ENCODE data around the gene TENM4.
A peak's percentile ranks its signal among the peaks of the same experiment; 100 is the strongest.

The TENM4 gene

GRCh38 chr11:79167510-79168188, 273.2 kb downstream of the TENM4 start:
- peak; percentile 7 for DNase-seq

GRCh38 chr11:79165908-79166307, 274.9 kb downstream of the TENM4 start:
- no peak for DNase-seq

- DNase-seq: peak; percentile 3
These were observed 279.9 kb downstream of the TENM4 start for GRCh38 chr11:79160791-79161403.

- no peak for DNase-seq
These were observed 281.0 kb downstream of the TENM4 start for GRCh38 chr11:79159657-79160450.

GRCh38 chr11:79157738-79158137, 283.1 kb downstream of the TENM4 start:
- DNase-seq: no peak

GRCh38 chr11:79156031-79156430, 284.8 kb downstream of the TENM4 start:
- DNase-seq: no peak

- no peak for DNase-seq
These were observed 285.6 kb downstream of the TENM4 start for GRCh38 chr11:79155237-79155636.

- no peak for DNase-seq
These were observed 288.3 kb downstream of the TENM4 start for GRCh38 chr11:79152511-79152910.

- DNase-seq: no peak
These were observed 289.4 kb downstream of the TENM4 start for GRCh38 chr11:79151396-79151795.

- DNase-seq: peak; percentile 49
These were observed 289.9 kb downstream of the TENM4 start for GRCh38 chr11:79150966-79151365.

GRCh38 chr11:79150320-79150719, 290.5 kb downstream of the TENM4 start:
- DNase-seq: no peak

GRCh38 chr11:79147731-79148130, 293.1 kb downstream of the TENM4 start:
- no peak for DNase-seq

- no peak for DNase-seq
These were observed 293.8 kb downstream of the TENM4 start for GRCh38 chr11:79147011-79147410.

GRCh38 chr11:79139900-79140299, 300.9 kb downstream of the TENM4 start:
- DNase-seq: no peak

GRCh38 chr11:79129702-79130101, 311.1 kb downstream of the TENM4 start:
- no peak for DNase-seq

- DNase-seq: no peak
These were observed 312.5 kb downstream of the TENM4 start for GRCh38 chr11:79128291-79128690.

GRCh38 chr11:79122759-79123158, 318.1 kb downstream of the TENM4 start:
- no peak for DNase-seq

GRCh38 chr11:79121351-79121750, 319.5 kb downstream of the TENM4 start:
- no peak for DNase-seq

- DNase-seq: no peak
These were observed 321.1 kb downstream of the TENM4 start for GRCh38 chr11:79119491-79120284.

GRCh38 chr11:79117488-79117887, 323.3 kb downstream of the TENM4 start:
- DNase-seq: no peak

GRCh38 chr11:79116600-79116999, 324.2 kb downstream of the TENM4 start:
- no peak for DNase-seq

GRCh38 chr11:79113054-79113690, 327.7 kb downstream of the TENM4 start:
- peak; percentile 75 for DNase-seq

GRCh38 chr11:79110796-79111195, 330.0 kb downstream of the TENM4 start:
- DNase-seq: no peak
